Measurements from ENCODE around the gene VSIG2.

Gene VSIG2

GRCh38 chr11:124754309-124754708 is 2.3 kb upstream of the VSIG2 start:
- no peak overlapping the region for H3K4me3 ChIP-seq (replicated peaks; ENCODE audit: low read depth, low read length)
- no peak for DNase-seq (ENCODE audit: low read depth)
- no peak for TF ChIP-seq CTCF (IDR thresholded peaks at IDR 0.05; ENCODE audit: low read length, missing control alignments)

- no peak for TF ChIP-seq CTCF (IDR thresholded peaks at IDR 0.05; ENCODE audit: low read length, missing control alignments)
- H3K4me3 ChIP-seq (replicated peaks; ENCODE audit: low read depth, low read length): no peak overlapping the region
- DNase-seq (ENCODE audit: low read depth): no peak
These were observed 1.6 kb upstream of the VSIG2 start for GRCh38 chr11:124753624-124754023.

- no peak for TF ChIP-seq CTCF (IDR thresholded peaks at IDR 0.05; ENCODE audit: low read length, missing control alignments)
- no peak for DNase-seq (ENCODE audit: low read depth)
- no peak overlapping the region for H3K4me3 ChIP-seq (replicated peaks; ENCODE audit: low read depth, low read length)
These were observed 1.1 kb upstream of the VSIG2 start for GRCh38 chr11:124753205-124753604.

- no peak for DNase-seq (ENCODE audit: low read depth)
- TF ChIP-seq CTCF (IDR thresholded peaks at IDR 0.05; ENCODE audit: low read length, missing control alignments): no peak
- no peak overlapping the region for H3K4me3 ChIP-seq (replicated peaks; ENCODE audit: low read depth, low read length)
These were observed 532 bp upstream of the VSIG2 start for GRCh38 chr11:124752471-124753102.

- no peak for TF ChIP-seq CTCF (IDR thresholded peaks at IDR 0.05; ENCODE audit: low read length, missing control alignments)
- no peak overlapping the region for H3K4me3 ChIP-seq (replicated peaks; ENCODE audit: low read depth, low read length)
- no peak for DNase-seq (ENCODE audit: low read depth)
These were observed 689 bp downstream of the VSIG2 start for GRCh38 chr11:124751391-124751740.

GRCh38 chr11:124749912-124750311 is 2.1 kb downstream of the VSIG2 start:
- no peak for TF ChIP-seq CTCF (IDR thresholded peaks at IDR 0.05; ENCODE audit: low read length, missing control alignments)
- no peak overlapping the region for H3K4me3 ChIP-seq (replicated peaks; ENCODE audit: low read depth, low read length)
- no peak for DNase-seq (ENCODE audit: low read depth)

Data from fibroblast of pulmonary artery (primary cell).